Kidney (tissue), 14 donors: ENCODE results near the gene AMDHD2. TPM values are rescaled to one million over a fixed set of nuclear protein-coding genes. Genes with fewer than 3 reads are reported as not detected.
"Not testable (repeated sequence)": the region's sequence is repeated elsewhere in the genome, so short reads cannot be mapped to it uniquely, and the experiment has no call there.

Experiments
- DNase-seq, 5 donors: peaks; one replicate each; pipeline ENCODE4 v3.0.0-alpha.2; 2013 to 2020
- FAIRE-seq: peaks from 2 replicates; lab custom pipeline; 2012; peaks lifted over from hg19 to GRCh38; lab: Jason Lieb, UNC
- H3K27ac ChIP-seq, 2 donors: one replicate each; pipeline ENCODE4 v1.7.0; 2013; ENCODE audit warnings: low read depth in 2 of 2, low read length in 2 of 2, inconsistent platforms in 1 of 2
- H3K27me3 ChIP-seq: one replicate; pipeline ENCODE4 v1.7.1; 2013; ENCODE audit warnings: low read length, inconsistent platforms; ENCODE audit not compliant: control insufficient read depth, insufficient read depth
- H3K36me3 ChIP-seq, 3 donors: one replicate each; pipeline versions ENCODE4 v1.7.0 to v1.7.1; 2013; ENCODE audit warnings: low read length in 3 of 3, control low read depth in 1 of 3, inconsistent platforms in 1 of 3; ENCODE audit not compliant: insufficient read depth in 3 of 3, control insufficient read depth in 2 of 3
- H3K4me1 ChIP-seq, 3 donors: one replicate each; pipeline versions ENCODE4 v1.7.0 to v1.7.1; 2013; ENCODE audit warnings: low read length in 3 of 3, inconsistent platforms in 1 of 3, low read depth in 1 of 3; ENCODE audit not compliant: control insufficient read depth in 2 of 3, insufficient read depth in 2 of 3
- H3K4me3 ChIP-seq, 3 donors: one replicate each; pipeline versions ENCODE4 v1.7.0 to v1.8.1; 2013; ENCODE audit warnings: low read length in 3 of 3, control low read depth in 1 of 3, inconsistent platforms in 1 of 3
- H3K9ac ChIP-seq, 3 donors: one replicate each; pipeline versions ENCODE4 v1.7.0 to v1.7.1; 2013; ENCODE audit warnings: low read length in 3 of 3, control low read depth in 1 of 3, inconsistent platforms in 1 of 3
- H3K9me3 ChIP-seq, 3 donors: one replicate each; pipeline versions ENCODE4 v1.7.0 to v1.7.1; 2013; ENCODE audit warnings: low read length in 3 of 3, control low read depth in 1 of 3, inconsistent platforms in 1 of 3; ENCODE audit not compliant: control insufficient read depth in 2 of 3, insufficient read depth in 1 of 3
- CTCF ChIP-seq: IDR thresholded peaks from 3 replicates; pipeline ENCODE4 v1.5.1; 2012; ENCODE audit warnings: mild to moderate bottlenecking, moderate library complexity, borderline replicate concordance; ENCODE audit not compliant: insufficient read depth; ENCODE audit errors: extremely low read depth
- intact Hi-C: fragments of 100-400 bp; cut with DNase I; formaldehyde crosslinking; loops from one replicate; pipeline ENCODE4 v1.11.1; 2022
- polyA plus RNA-seq: library from polyadenylated mRNA; stranded (reverse); fragments of 350-450 nt; fragmentation: Illumina TruSeq; extraction: RNeasy Lipid Tissue Mini Kit (QIAGEN cat#74804); gene quantifications from one replicate; pipeline ENCODE4 v1.2.3, GENCODE V29; 2014; ENCODE audit warnings: low read depth, low replicate concordance; ENCODE audit not compliant: insufficient read depth
- total RNA-seq: library from RNA; stranded (reverse); fragmentation: NEBNext Ultra II Directional; extraction: Animal tissue kit (Norgen Biotek cat#: 25700); gene quantifications from one replicate; pipeline ENCODE4 v1.2.1, GENCODE V29; 2021
- donor health status: control.
- donor health status: control.
- donor health status: control.
- donor health status: control.
- donor health status: control.
- donor health status: DM: yes; HTN: yes; CAD: no.
- donor health status: Normal renal cell carcinoma (clear cell type).

Gene AMDHD2
- total and polyA plus RNA-seq, 2 donors from 2014 or later: 51.8 to 52.1 TPM

- FAIRE-seq, intact Hi-C loops, H3K36me3 ChIP-seq, H3K27ac ChIP-seq, DNase-seq, H3K27me3 ChIP-seq, H3K9me3 ChIP-seq, H3K4me3 ChIP-seq, H3K4me1 ChIP-seq, H3K9ac ChIP-seq: not testable (repeated sequence)
Measured at GRCh38 chr16:2557150-2557549, 37.0 kb downstream of the AMDHD2 start.

- H3K27ac ChIP-seq, H3K36me3 ChIP-seq, H3K27me3 ChIP-seq, H3K9me3 ChIP-seq, H3K4me1 ChIP-seq, H3K4me3 ChIP-seq, intact Hi-C loops, H3K9ac ChIP-seq, FAIRE-seq: not testable (repeated sequence)
- peak in 1 of 5 donors; percentile 31 for DNase-seq
Measured at GRCh38 chr16:2560131-2560797, 40.1 kb downstream of the AMDHD2 start.

GRCh38 chr16:2560798-2561133 lies 40.6 kb downstream of the AMDHD2 start:
- H3K36me3 ChIP-seq, H3K27me3 ChIP-seq, H3K9me3 ChIP-seq, H3K9ac ChIP-seq, H3K4me3 ChIP-seq, H3K27ac ChIP-seq, H3K4me1 ChIP-seq, intact Hi-C loops, FAIRE-seq: not testable (repeated sequence)
- DNase-seq: peak in 1 of 5 donors; percentile 73
- peak; percentile 42 for TF ChIP-seq CTCF

GRCh38 chr16:2567506-2567905 lies 47.3 kb downstream of the AMDHD2 start:
- H3K4me1 ChIP-seq, H3K36me3 ChIP-seq, H3K9me3 ChIP-seq, H3K27ac ChIP-seq, H3K27me3 ChIP-seq, DNase-seq, FAIRE-seq, H3K4me3 ChIP-seq, H3K9ac ChIP-seq, intact Hi-C loops: not testable (repeated sequence)

- H3K9me3 ChIP-seq, intact Hi-C loops, H3K36me3 ChIP-seq, H3K9ac ChIP-seq, H3K4me1 ChIP-seq, H3K27me3 ChIP-seq, H3K4me3 ChIP-seq, DNase-seq, H3K27ac ChIP-seq: not testable (repeated sequence)
- peak; percentile 37 for FAIRE-seq
Measured at GRCh38 chr16:2568573-2568972, 48.4 kb downstream of the AMDHD2 start.

GRCh38 chr16:2572704-2573103 lies 52.5 kb downstream of the AMDHD2 start:
- FAIRE-seq, DNase-seq, intact Hi-C loops: not testable (repeated sequence)

GRCh38 chr16:2575839-2576238 lies 55.7 kb downstream of the AMDHD2 start:
- H3K27ac ChIP-seq, FAIRE-seq, H3K27me3 ChIP-seq, intact Hi-C loops, H3K4me3 ChIP-seq, H3K9me3 ChIP-seq, H3K4me1 ChIP-seq, H3K9ac ChIP-seq, H3K36me3 ChIP-seq: not testable (repeated sequence)
- peak in 1 of 5 donors; percentile 13 for DNase-seq

More at GRCh38 chr16:2572704-2573103, 52.5 kb downstream of the AMDHD2 start:
- not testable (repeated sequence) for H3K9me3 ChIP-seq, H3K4me3 ChIP-seq, H3K4me1 ChIP-seq, H3K36me3 ChIP-seq, H3K9ac ChIP-seq, H3K27ac ChIP-seq, H3K27me3 ChIP-seq

- H3K36me3 ChIP-seq, H3K4me3 ChIP-seq, H3K4me1 ChIP-seq, H3K9ac ChIP-seq, FAIRE-seq, H3K27ac ChIP-seq, intact Hi-C loops, H3K27me3 ChIP-seq, H3K9me3 ChIP-seq: not testable (repeated sequence)
- DNase-seq: peak in 1 of 5 donors; percentile 22
Measured at GRCh38 chr16:2577044-2577443, 56.9 kb downstream of the AMDHD2 start.
